NCI-H1930 (cell line): ENCODE measurements around the gene BMF.
A peak's percentile ranks its signal among the peaks of the same experiment; 100 is the strongest.
"Not testable (repeated sequence)": the region's sequence is repeated elsewhere in the genome, so short reads cannot be mapped to it uniquely, and the experiment has no call there.

Experiments used
- DNase-seq, 2 experiments: peaks; one replicate each; lab custom pipeline; 2025; lab: John Stamatoyannopoulos, UW

The BMF gene, protein sequence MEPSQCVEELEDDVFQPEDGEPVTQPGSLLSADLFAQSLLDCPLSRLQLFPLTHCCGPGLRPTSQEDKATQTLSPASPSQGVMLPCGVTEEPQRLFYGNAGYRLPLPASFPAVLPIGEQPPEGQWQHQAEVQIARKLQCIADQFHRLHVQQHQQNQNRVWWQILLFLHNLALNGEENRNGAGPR

DNA sequence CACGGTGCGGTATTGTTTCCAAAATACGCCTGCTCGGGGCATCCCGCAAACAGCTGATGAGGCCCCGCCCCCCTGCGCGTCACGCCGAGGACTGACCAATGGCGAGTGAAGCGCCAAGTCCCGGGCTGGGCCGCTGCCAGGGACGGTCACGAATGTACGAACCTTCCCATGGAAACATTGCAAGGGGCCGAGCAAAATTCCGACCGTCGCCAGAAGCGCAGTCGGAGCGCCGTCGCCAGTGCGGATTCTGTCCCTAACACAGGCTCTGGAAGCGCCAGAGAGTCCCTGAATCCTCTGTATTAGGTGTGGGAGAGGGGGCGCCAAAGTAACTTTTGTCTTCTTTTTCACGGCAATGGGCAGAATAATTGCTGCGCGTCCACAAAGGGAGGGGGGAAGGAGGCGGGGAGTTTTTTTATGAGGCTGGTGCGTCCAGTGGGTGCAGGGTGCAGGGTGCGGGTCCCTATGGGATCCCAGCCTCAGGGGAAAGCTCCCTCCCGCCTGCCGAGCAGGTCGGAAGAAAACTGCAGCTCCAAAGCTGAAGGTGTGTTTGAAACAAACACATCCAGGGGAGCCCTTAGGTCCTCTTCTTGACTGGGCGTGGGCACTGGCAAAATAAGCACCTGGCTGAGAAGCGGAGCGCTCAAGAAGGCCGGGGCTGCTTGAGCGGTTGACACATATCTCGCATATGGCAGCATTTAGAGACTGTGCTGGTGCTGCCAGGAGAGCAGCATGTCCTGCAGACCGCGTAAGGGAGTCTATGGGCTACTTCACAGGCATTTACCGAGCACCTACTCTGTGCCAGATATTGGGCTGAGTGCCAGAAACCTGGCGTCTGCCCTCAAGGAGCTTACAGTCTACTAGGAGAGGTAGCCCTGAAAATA, at the start of gene BMF:
BMF (minus strand) TSS at position 25 of the 881 bp plus-strand sequence. CDS start 2,793 bp downstream, outside the sequence.
- peak; percentile 84 to 95 for DNase-seq

DNA sequence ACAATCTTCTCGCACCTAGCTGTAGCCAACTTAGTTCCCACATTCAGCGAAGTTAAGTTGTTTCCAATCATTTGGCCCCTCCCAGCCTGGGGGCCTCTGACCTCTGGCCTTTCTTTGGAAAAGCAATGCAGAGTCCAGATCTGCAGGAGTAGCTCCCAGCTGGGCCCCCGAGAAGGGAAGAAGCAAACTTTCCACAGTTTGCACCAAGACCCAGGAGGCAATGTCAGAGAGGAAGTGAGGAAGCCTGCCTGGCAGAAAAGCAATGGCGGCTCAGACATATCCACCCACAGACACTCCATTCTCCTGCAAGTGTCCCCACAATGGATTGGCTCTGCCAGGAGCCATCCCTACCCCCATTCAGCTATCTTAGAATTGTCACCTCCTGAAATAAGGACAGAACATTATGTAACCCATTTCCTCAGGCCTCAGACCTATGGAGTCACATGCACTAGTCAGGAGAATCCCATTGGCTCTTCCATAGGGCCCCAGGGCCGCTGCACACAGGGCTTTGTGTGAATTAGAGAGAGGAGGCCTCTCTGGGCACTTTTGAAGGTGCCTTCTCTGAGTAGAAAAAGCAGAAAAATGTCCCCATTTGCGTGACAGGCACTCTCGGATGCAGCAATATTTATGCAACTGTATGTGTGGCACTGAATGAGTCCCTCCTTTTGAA, 49.2 kb upstream of the BMF start:
- no peak for DNase-seq

DNA sequence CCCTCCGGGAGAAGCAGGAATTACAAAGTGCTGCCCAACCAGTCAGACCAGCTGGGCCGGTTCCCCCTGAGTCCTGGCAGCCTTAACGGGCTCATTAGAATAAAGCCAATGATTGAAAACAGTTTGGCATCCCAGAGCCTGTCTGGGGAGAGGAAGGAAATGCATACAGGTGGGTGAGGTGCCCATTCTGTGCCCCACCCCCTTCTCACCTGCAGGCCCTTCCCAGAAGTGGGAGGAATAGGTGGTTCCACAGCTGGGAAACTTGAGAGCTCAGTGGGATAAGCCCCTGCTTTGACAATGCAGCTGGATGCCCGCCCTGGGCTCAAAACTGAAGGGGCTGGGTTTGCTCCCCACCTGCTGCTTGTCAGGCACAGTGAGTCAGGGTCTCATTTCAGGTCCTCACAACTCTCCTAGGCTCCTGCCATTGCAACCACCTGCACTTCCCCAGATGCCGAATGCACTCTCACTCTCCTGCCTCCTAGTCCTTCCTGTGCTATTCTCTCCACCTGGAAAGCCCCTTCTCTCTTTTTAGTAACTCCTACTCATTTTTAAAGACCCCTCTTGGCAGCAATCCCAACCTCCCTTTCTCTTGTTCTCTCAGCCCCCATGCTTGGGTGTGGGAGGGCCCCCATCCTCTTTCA, 46.7 kb upstream of the BMF start:
- no peak for DNase-seq

DNA sequence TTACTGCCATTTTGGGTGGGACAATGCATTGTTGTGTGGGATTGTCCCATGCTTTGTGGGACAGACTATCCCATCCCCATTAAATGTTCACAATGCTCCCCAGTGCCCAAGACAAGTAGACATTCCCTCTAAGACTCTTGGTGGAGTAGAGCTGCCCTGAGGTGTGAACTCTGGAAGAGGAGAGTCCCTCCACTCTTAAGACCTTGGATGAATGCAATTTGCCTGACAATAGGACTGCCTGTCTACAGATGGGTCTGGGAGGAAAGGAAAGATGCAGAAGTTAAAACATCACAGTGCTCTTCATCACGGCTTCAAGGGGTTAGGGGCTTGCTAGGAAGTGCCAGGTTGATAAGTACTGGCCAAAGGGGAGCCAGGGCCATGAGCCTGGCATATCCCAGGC, 46.1 kb upstream of the BMF start:
- DNase-seq: not testable (repeated sequence)

DNA sequence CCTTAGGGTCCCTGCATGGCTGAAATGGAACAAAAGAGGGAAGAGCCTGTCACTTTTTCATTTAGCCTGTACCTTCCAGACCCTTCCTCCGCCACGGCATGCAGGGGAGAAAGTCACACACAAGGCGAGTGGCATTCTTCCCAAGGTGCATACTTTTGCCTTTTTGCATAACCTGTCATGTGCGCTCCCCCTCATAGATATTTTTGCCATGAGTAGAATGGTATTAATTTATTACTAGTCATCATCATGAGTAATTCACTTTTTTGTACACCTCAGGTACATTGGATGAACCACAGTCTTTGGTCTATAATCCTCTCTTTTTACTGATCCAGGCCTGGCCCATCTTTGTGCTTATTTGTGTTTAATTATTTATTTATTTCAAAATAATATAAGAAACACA, 43.3 kb upstream of the BMF start:
- no peak for DNase-seq

DNA sequence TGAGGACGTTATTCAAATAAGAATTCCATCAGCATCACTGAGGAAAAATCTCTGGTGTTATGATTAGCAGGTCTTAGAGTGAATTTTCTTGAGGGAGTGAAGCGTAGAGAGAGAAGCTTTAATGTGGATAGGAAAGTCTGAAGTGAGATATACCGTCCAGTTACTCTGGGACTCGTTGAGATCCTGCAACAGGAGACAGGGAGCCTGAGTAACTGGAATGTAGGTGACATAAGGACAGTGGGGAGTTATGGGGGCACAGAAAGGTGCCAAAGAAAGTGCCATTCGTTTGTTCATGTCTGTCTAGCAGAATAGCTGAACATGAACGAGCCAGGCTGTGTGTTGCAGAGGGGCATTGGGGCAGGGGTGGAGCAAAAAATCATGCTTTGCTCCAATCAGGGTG, 42.8 kb upstream of the BMF start:
- no peak for DNase-seq

DNA sequence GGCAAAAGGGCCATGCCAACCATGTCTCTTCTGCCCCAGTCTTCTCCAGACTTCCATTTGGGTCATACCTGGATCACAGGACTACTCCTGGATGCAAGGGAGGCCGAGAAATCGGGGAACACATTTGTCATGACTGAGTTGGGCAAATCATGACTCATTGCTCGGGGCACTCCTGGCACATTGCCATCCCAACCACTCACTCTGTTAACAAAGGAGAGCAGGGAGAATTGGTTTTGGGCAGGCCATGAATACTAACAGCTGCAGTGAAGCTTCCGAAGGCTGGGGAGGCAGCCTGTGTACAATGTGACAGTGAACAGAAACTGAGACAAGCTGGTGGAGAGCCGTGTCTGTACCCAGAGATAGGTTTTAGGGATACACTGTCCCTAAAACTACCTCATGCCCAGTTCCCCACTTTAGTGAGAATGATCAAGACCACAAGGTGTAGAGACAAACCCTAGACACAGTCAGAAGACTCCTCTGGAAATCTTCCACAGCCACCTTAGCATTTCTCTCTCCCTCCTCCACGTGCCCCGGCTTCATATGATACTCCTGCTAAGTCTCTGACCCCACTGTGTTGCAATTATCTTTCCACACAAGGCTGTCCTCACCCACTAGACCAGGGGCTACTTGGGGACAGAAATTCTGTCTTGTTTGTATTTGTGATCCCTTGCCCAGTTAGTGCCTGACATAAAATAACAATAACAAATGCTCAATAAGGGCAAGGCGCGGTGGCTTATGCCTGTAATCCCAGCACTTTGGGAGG, 41.7 kb upstream of the BMF start:
- no peak for DNase-seq

DNA sequence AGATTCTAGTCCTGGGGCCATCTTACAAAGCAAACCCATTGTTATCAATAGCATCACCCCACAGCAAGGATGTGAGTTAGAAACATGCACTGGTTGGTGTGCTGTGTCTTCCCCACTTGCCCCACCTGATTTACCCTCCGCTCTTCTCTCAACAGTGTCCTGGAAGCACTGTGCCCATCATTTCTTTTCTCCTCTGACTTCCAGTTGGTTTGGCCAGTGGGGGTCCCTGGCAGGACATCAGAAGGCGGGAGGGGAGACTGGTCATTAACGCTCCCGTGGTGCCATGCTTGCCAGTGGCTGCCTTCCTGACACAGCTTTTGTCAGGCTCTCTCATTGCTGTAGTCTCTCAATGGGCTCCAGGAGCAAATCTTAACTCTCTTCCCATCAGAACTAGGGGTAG, 40.7 kb upstream of the BMF start:
- no peak for DNase-seq

DNA sequence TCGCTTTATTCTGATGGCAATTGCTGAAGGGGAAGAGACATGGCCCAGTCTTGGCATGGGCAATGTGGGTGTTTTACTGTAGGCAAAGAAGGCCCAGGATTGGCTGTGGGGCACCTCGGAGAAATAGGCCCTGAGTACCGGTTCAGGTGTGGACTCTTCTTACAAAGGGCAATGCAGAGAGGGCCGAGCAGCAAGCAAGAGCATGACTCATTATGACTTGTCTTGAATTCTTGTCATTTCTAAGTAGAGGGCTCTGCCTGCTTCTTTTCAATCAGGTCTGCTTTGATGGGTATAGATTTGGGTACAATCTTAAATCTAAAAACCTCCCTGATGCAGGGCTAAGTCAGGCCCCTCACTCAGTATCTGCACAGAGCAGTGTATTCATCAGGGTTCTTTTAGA, 37.4 kb upstream of the BMF start:
- no peak for DNase-seq

DNA sequence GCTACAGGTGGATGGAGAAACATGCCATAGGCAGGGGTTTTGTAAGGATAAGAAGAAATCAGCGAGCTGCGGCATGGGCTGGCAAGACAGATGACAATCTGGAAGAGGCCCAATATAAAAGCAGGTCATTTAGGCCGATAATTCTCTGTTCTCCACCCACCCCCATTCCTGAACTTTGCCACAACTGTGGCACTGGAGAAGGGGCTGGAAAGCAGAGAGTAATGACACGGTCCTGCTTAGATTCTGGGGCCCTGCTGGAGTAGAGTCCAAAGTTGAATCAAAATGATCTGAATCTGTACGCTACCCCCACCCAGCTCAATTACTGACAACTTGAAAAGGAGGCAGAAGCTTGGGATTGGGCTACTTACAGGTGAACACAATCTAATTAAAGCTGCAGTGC, 33.7 kb upstream of the BMF start:
- DNase-seq: no peak

DNA sequence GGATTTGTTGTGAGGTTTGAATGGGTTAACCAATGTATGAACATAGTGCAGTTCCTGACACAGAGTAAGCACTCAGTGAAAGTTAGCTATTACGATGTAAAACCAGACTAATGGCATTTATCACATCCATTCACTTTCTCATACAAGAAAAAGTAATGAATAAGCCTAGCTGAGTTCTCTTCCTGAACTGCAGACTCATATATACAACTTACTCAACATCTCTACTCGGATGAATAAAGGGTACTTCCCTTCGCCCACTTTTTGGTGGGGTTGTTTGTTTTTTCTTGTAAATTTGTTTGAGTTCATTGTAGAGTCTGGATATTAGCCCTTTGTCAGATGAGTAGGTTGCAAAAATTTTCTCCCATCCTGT, 29.5 kb upstream of the BMF start:
- DNase-seq: not testable (repeated sequence)

DNA sequence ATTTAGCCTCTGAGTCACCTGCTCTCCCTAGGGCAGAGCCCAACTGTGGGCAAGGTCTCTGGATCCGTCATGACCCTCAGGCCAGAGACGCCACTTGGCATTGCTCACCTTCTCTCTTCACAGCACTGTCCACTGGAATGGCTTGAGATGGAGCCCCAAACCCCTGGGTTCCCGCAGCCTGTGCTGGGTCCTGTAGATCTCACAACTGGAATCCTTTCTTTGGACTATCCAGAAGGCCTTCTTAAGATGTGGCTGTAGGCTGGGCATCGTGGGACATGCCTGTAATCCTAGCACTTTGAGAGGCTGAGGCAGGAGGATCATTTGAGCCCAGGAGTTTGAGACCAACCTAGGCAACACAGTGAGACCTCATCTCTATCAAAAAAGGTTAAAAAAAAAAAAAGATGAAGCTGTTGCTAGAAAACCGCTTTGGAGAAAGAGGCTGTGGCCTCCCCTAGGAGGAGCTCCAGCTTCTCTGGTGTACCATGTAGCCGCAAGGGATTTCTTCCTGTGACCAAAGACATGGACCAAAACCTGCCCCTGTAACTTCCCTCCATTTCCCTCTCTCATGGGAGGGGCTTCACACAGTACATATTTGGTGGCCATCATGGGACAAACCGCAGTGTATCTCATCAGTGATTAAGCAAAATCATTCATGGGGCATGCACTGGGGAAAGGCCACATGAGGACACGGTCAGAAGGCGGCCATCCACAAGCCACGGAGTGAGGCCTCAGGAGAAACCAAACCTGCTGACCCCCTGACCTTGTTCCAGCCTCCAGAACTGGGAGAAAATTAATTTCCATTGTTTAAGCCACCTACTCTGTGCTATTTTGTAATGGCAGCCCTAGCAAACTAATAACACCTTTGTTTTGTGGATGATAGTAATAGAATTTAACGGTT, 28.9 kb upstream of the BMF start:
- DNase-seq: no peak

DNA sequence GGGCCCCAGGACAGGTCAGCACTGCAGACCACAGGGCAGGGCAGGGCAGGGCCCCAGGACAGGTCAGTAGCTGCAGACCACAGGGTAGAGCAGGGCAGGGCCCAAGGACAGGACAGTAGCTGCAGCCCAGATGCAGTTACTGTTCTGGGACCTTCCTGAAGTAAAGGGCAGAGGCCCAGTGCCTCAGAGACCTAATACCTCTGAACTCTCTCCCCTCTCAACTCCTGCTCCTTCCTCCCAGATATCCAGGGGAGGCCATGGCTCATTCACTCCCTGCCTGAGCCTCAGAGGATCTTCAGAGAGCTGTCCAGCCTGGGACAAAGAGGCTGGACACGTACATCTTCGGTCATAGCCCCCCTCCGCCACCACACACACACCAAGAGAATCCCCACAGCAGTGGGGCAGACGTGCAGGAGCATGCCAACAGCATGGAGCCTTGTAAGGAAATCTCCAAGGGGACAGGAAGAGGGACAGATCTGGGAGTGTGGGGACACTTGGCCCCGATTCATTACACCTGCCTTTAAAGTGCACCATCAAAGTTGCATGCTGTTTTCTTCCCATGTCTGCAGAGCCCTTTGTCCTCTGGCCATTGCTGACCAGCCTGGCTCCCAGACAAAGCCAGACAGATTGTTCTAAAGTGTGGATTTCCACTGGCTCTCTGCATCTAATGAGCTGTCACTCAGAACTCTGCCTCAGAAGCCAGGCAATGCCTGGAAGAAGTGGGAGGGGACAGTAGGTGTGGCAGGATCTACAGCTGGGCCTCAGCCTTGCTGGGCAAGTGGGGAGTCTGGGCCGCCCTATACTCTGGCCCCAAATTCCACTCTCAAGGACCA, 28.0 kb upstream of the BMF start:
- no peak for DNase-seq

DNA sequence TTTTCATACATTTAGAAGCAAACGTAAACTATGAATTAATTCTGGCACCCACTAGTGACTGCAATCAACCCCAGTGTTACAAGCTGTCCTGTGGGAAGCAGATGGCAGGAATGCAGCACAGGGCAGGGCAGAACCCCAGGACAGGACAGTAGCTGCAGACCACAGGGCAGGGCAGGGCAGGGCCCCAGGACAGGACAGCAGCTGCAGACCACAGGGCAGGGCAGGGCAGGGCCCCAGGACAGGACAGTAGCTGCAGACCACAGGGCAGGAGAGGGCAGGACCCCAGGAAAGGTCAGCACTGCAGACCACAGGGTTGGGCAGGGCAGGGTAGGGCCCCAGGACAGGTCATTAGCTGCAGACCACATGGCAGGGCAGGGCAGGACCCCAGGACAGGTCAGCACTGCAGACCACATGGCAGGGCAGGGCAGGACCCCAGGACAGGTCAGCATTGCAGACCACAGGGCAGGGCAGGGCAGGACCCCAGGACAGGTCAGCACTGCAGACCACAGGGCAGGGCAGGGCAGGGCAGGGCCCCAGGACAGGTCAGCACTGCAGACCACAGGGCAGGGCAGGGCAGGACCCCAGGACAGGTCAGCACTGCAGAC, 27.3 kb upstream of the BMF start:
- not testable (repeated sequence) for DNase-seq

DNA sequence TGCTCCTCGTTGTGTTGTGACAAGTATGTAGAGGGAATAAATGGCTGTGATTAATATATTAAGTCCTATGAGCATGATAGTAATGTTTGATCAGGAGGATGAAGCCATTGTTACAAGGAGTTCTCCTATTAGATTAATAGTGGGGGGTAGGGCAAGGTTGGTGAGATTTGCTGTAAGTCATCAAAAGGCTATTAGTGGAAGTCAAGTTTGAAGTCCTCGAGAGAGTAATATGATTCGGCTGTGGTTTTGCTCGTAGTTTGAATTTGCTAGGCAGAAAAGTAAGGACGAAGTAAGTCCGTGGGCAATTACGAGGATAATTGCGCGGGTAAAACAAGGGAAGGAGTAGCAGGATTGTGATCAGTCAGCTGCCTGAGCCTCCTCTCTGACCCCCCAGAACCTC, 26.2 kb upstream of the BMF start:
- no peak for DNase-seq

DNA sequence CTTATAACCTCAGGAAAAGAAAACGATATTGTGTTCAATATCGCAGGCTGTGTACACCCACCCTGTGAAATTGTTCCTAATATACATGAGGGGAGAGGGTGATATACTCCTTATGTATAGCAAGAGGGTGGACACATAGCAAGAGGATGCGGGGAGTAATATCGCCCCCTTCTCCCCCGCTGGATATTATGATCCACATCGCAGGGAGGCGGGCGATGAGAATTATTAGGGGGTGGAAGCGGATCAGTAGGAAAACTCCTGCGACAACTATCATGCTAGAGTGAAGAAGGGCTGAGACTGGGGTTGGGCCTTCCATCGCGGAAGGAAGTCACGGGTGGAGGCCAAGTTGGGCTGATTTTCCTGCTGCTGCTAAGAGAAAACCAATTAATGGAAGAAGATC, 24.9 kb upstream of the BMF start:
- DNase-seq: no peak

DNA sequence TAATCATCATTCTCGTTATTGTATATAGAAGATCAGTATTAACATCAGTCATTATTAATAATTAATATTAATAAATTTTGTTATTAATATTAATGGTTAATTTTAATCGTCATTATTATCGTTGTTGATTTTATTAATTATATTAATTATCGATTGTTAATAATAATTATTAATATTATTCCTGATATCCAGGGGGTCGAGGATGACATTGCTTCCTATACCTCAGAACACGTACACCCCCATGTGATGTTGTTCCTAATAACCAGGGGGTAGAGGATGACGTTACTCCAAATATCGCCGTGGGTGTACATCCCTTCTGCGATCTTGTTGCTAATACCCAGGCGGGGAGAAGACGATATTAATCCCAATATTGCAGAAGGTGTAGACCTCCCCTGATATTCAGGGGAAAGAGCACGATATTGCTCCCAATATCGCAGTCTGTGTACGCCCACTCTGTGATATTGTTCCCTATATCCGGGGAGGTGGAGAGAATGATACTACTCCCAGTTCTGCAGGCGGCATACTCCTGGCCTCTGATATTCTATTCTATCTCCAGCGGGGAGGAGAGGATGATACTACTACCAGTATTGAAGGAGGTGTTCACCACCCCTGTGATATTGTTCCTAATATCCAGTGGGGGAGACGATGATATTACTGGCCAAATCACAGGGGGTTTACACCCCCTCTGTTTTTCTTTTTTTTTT, 22.3 kb upstream of the BMF start:
- no peak for DNase-seq

DNA sequence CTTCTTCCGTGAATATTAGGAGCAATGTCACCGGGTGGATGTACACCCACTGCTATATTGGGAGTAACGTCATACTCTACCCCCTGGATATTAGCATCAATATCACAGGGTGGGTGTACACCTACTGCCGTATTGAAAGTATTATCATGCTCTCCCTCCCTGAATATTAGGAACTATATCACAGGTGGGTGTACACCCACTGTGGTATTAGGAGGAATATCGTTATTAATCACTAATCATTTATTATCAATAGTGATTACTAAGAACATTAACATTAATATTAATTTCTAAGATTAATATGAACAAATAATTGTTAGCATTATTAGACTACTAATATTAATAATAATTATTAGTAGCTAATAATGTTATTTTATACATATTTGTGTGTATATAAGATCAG, 21.4 kb upstream of the BMF start:
- no peak for DNase-seq
